ENCODE measurements around the gene CDC123.

DNA sequence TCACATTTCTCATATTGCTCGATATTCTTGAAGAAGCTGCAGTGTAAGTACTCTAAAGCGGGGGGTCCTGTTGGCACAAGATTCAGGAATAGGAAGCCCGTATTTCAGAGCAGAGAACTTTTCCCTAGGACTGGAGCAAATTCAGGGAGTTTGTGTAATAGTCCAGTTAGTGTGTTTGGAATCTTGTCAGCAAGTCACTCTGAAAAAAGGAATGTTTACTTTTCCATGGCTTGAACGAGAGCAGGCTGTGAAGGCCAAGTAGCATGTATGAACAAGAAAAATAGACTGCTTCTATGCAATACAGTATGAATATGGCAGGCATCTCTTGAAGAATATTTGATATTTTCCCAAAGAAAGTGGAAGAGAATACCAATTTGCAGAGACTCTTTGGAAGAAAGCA is 39.8 kb downstream of the CDC123 start:
- TF ChIP-seq, protein P1, sequence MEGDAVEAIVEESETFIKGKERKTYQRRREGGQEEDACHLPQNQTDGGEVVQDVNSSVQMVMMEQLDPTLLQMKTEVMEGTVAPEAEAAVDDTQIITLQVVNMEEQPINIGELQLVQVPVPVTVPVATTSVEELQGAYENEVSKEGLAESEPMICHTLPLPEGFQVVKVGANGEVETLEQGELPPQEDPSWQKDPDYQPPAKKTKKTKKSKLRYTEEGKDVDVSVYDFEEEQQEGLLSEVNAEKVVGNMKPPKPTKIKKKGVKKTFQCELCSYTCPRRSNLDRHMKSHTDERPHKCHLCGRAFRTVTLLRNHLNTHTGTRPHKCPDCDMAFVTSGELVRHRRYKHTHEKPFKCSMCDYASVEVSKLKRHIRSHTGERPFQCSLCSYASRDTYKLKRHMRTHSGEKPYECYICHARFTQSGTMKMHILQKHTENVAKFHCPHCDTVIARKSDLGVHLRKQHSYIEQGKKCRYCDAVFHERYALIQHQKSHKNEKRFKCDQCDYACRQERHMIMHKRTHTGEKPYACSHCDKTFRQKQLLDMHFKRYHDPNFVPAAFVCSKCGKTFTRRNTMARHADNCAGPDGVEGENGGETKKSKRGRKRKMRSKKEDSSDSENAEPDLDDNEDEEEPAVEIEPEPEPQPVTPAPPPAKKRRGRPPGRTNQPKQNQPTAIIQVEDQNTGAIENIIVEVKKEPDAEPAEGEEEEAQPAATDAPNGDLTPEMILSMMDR (IDR thresholded peaks at IDR 0.05), result no peak
- TF ChIP-seq POLR2A (IDR thresholded peaks at IDR 0.05) (no peak), POLR2AphosphoS5 (IDR thresholded peaks at IDR 0.05; ENCODE audit: insufficient read depth in 1 of 2, low read depth in 1 of 2) (no peak)

Measured in vagina (tissue), 2 donors.